ENCODE measurements around the gene TDG.
"Not testable (repeated sequence)": the region's sequence is repeated elsewhere in the genome, so short reads cannot be mapped to it uniquely, and the experiment has no call there.

The TDG gene

DNA sequence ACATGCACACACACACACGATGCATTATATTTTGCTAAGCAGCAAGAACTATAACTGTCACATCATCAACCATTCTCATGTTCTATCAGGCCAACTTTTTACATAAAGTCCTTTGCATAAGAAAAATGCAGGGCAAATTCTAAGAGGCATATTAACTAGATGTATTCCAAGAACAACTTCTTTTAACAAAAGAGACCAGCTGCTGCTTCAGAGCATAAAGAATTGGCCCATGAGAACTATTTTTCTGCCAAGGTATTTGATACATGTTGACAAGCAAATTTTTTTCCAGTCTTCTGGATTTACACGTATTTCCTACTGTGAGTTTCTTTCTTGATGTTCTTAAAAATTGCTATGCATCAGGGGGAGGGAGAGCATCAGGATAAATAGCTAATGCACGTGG lies 57.1 kb downstream of the TDG start:
- no peak for DNase-seq (ENCODE audit: low read depth)

- no peak for DNase-seq (ENCODE audit: low read depth)
Observed at GRCh38 chr12:104023710-104024109, 58.0 kb downstream of the TDG start.

GRCh38 chr12:104024348-104024747 lies 58.7 kb downstream of the TDG start:
- DNase-seq (ENCODE audit: low read depth) = no peak

- DNase-seq (ENCODE audit: low read depth) = no peak
Observed at GRCh38 chr12:104025771-104026170, 60.1 kb downstream of the TDG start.

GRCh38 chr12:104026841-104027599 lies 61.3 kb downstream of the TDG start:
- no peak for DNase-seq (ENCODE audit: low read depth)

GRCh38 chr12:104030596-104030995 lies 64.9 kb downstream of the TDG start:
- not testable (repeated sequence) for DNase-seq (ENCODE audit: low read depth)

DNA sequence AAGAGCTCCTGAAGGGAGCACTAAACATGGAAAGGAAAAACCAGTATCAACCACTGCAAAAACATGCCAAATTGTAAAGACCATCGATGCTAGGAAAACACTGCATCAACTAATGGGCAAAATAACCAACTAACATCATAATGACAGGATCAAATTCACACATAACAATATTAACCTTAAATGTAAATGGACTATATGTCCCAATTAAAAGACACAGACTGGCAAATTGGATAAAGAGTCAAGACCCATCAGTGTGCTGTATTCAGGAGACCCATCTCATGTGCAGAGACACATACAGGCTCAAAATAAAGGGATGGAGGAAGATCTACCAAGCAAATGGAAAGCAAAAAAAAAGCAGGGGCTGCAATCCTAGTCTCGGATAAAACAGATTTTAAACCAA lies 70.5 kb downstream of the TDG start:
- not testable (repeated sequence) for DNase-seq (ENCODE audit: low read depth)

Measured in GM04504 (cell line).